ENCODE measurements around the gene ZDHHC22. TPM values are rescaled to one million over a fixed set of nuclear protein-coding genes. Genes with fewer than 3 reads are reported as not detected.

Gene ZDHHC22
- total and polyA plus RNA-seq, 8 donors = 0.04 to 0.11 (median 0.09) TPM; not detected in 4

DNA sequence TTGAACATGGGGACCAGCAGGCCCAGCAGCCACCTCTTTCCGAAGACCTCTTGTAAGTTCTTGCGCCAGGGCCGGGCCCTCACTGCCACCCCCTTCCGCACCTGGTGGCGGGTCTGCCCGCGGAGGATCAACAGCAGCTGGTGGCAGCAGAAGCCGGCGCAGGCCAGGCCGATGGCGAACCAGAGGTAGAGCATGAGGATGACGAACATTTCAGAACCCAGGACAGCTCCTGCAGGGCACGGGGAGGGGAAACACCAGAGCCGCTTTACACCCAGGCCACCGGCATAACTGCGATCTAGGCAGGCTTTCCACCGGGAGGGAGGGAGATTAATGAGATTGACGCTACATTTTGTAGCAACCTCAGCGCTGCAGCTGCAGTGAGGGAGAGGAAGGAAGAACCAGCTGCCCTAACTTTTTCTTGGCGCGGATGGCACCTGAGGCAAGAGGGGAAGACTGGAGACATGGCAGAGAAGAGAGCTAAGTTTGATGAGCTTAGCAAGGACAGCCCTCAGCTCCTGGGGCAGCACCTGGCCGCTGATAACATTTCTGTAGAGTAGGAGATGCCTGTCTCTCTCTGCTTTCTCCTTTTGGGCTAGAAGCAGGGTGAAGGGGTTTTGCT lies 7.8 kb downstream of the ZDHHC22 start:
- H3K4me1 ChIP-seq = no peaks in the 10 kb centered on the region
- DNase-seq (peak in 2 of 4 donors; percentile 64 to 83), ATAC-seq (peak; percentile 92)
- no peaks in the 10 kb centered on the region for H3K36me3 ChIP-seq
- TF ChIP-seq, protein P1, sequence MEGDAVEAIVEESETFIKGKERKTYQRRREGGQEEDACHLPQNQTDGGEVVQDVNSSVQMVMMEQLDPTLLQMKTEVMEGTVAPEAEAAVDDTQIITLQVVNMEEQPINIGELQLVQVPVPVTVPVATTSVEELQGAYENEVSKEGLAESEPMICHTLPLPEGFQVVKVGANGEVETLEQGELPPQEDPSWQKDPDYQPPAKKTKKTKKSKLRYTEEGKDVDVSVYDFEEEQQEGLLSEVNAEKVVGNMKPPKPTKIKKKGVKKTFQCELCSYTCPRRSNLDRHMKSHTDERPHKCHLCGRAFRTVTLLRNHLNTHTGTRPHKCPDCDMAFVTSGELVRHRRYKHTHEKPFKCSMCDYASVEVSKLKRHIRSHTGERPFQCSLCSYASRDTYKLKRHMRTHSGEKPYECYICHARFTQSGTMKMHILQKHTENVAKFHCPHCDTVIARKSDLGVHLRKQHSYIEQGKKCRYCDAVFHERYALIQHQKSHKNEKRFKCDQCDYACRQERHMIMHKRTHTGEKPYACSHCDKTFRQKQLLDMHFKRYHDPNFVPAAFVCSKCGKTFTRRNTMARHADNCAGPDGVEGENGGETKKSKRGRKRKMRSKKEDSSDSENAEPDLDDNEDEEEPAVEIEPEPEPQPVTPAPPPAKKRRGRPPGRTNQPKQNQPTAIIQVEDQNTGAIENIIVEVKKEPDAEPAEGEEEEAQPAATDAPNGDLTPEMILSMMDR (IDR thresholded peaks at IDR 0.05) = no peak
- intact Hi-C loops (cut with DNase I) = no loop called here
- no peak overlapping the region for H3K27ac ChIP-seq
- H3K27me3 ChIP-seq = peaks cover 4 to 94% of the 10 kb centered on the region in 2 donors
- H3K9me3 ChIP-seq = no peaks in the 10 kb centered on the region
- H3K4me3 ChIP-seq = no peak overlapping the region

DNA sequence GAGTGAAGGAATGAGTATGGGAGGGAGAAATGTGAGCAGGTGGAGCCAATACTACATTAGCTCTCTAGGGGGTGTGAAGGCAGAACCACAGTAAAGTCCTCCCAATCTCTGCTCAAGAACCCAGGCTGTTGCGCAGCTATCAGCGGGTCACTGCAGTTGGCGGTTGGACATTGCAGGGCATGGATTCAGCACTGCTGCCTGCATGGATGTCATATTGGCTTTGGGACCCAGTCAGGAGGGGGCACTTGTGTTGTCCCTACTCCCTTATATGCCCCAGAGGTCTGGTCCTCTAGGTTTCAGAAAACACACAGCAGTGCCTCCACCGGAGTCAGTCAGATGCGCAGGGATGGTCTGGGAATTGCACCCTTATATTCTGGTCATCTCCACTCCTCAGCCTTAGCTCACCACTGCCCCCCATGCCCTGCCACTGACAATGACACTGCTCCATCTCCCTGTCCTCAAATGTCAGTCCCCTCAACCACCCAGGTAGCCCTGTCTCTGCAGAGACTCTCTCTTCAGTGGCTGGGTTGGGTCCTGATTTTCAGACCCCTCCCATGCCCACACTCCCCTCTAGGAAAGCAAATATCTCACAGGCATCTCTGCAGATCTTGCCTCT lies 9.6 kb downstream of the ZDHHC22 start:
- DNase-seq (no peak), ATAC-seq (no peak)
- intact Hi-C loops (cut with DNase I) = no loop called here
- Histone ChIP-seq H3K4me1 (no peaks in the 10 kb centered on the region), H3K4me3 (no peak overlapping the region), H3K27me3 (peaks cover 0 to 91% of the 10 kb centered on the region in 2 donors), H3K36me3 (no peaks in the 10 kb centered on the region), H3K9me3 (no peaks in the 10 kb centered on the region), H3K27ac (no peak overlapping the region)
- TF ChIP-seq, protein P1 (IDR thresholded peaks at IDR 0.05) = no peak

DNA sequence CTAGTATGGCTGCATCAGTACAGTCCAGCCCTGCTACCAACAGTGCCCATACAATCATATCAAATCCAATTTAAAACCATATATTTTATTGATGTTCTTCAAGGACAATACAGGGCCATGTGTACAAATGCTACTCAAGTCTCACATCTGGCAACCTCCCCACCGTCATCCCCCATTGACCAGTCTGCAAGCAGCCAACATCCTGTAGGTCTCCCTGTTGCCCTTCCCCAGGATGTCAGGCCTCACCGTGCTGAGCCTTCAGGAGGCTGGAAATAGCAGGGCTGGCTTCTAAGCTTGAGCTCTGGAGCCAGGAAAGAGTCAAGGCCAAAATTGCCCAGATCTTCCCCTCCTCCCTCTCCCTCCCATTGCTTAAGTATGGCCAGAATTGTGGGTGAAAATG lies 10.4 kb downstream of the ZDHHC22 start:
- intact Hi-C loops (cut with DNase I) = no loop called here

DNA sequence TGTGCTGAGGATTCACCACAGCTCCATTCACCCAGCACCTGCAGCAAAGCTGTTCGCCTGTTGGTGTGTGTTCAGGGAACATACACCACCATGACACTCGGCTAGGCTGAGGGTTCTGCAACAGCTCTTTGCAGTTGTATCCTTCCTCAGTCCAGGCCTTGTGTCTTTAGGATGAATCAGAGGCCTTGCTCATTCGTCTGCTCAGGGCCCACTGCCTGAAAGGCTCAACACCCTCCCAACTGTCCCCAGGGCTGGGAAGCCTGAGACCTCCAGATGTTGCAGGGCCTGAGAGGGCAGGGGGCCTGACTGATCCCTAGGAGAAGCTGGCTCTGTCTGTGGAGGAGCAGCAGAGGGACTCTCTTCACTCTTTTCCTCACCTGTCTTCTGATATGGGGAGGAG lies 11.2 kb downstream of the ZDHHC22 start:
- intact Hi-C loops (cut with DNase I) = no loop called here
- TF ChIP-seq, protein P1 (IDR thresholded peaks at IDR 0.05) = no peak
- Histone ChIP-seq H3K4me3 (no peak overlapping the region), H3K27me3 (peaks cover 6 to 91% of the 10 kb centered on the region in 2 donors), H3K36me3 (no peaks in the 10 kb centered on the region), H3K9me3 (no peaks in the 10 kb centered on the region), H3K4me1 (peaks cover under 1 to 2% of the 10 kb centered on the region in 2 donors), H3K27ac (no peak overlapping the region)
- ATAC-seq (no peak), DNase-seq (no peak)

More for the DNA sequence above, 10.4 kb downstream of the ZDHHC22 start:
- Histone ChIP-seq H3K4me3 (no peak overlapping the region), H3K9me3 (no peaks in the 10 kb centered on the region), H3K27ac (no peak overlapping the region), H3K4me1 (no peaks in the 10 kb centered on the region), H3K27me3 (peaks cover 0 to 91% of the 10 kb centered on the region in 2 donors), H3K36me3 (no peaks in the 10 kb centered on the region)
- TF ChIP-seq, protein P1 (IDR thresholded peaks at IDR 0.05) = no peak
- DNase-seq (no peak), ATAC-seq (no peak)

DNA sequence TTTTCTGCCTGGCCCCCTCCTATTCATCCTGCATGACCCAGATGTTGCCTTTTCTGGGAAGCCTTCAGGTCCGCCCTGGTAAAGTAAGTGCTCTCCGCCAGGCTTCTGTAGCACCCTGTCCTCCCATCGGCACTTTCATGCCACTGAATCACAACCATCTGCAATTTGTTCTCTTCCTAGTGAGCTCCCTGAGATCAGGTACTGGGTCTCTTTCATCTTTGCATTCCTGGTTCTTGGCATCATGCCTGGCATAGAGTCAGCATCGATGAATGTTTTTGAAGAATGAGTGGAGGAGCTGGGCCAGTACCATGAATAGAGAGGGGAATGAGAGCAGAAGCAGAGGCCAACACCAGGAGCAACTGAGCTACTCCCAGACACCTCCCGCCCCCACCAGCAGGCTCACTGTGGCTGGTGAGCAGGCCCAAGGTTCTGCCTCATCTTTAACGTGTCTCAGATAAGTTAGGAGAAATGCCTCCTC lies 13.1 kb downstream of the ZDHHC22 start:
- Histone ChIP-seq H3K27me3 (peaks cover 10 to 91% of the 10 kb centered on the region in 2 donors), H3K4me3 (no peak overlapping the region), H3K9me3 (no peaks in the 10 kb centered on the region), H3K27ac (no peak overlapping the region), H3K36me3 (no peaks in the 10 kb centered on the region), H3K4me1 (peaks cover 4 to 22% of the 10 kb centered on the region in 2 donors)
- TF ChIP-seq, protein P1 (IDR thresholded peaks at IDR 0.05) = no peak
- ATAC-seq = no peak
- no peak for DNase-seq
- intact Hi-C loops (cut with DNase I) = no loop called here

All from left lung (tissue), 10 donors.